Smooth muscle cell of the umbilical artery (primary cell): ENCODE results near the gene AGPAT1. TPM values are rescaled to one million over a fixed set of nuclear protein-coding genes. Genes with fewer than 3 reads are reported as not detected.

Source experiments
- total RNA-seq: library from RNA; depleted of rRNA; stranded (reverse); fragments of >200 nt; gene quantifications from 2 replicates; pipeline ENCODE4 v1.2.3, GENCODE V29; 2014

The AGPAT1 gene
- total RNA-seq: 19.3 and 28.4 TPM in 2 replicates

GRCh38 chr6:32175711-32176475 is at the start of gene AGPAT1:
AGPAT1 (minus strand) TSS chr6:32176084; CDS start chr6:32171496, 4,588 bp downstream.

GRCh38 chr6:32223258-32224235 is 47.7 kb upstream of the AGPAT1 start, which contains the start of gene NOTCH4:
NOTCH4 (minus strand) TSS chr6:32224067; CDS start chr6:32223928, 139 bp downstream.

GRCh38 chr6:32192608-32193039 is 16.7 kb upstream of the AGPAT1 start, which contains the start of gene GPSM3:
GPSM3 (minus strand) TSS chr6:32192643; CDS start chr6:32192513, 130 bp downstream.

GRCh38 chr6:32190054-32190851 is 14.4 kb upstream of the AGPAT1 start, which contains the start of gene PBX2:
PBX2 (minus strand) TSS chr6:32190202; CDS start chr6:32189915, 287 bp downstream.

GRCh38 chr6:32184084-32184640 is 8.3 kb upstream of the AGPAT1 start, which contains the start of gene AGER:
AGER (minus strand) TSS chr6:32184253; CDS start chr6:32184222, 31 bp downstream.

GRCh38 chr6:32177788-32178546 is 2.1 kb upstream of the AGPAT1 start, which contains the start of gene RNF5:
RNF5 (plus strand) TSS chr6:32178405; CDS start chr6:32178512, 107 bp downstream.

GRCh38 chr6:32164295-32164694 is 11.6 kb downstream of the AGPAT1 start, which contains the start of gene EGFL8:
EGFL8 (plus strand) TSS chr6:32164595; CDS start chr6:32166166, 1,571 bp downstream.

GRCh38 chr6:32153564-32154513 is 22.0 kb downstream of the AGPAT1 start, which contains the start of gene PPT2:
PPT2 (plus strand) TSS chr6:32154141; CDS start chr6:32154595, 454 bp downstream.

GRCh38 chr6:32151863-32152768 is 23.8 kb downstream of the AGPAT1 start, which contains the start of gene PRRT1:
PRRT1 (minus strand) TSS chr6:32151939; CDS start chr6:32151827, 112 bp downstream.

GRCh38 chr6:32127717-32128592 is 47.9 kb downstream of the AGPAT1 start, which contains the start of gene ATF6B:
ATF6B (minus strand) TSS chr6:32128246; CDS start chr6:32128207, 39 bp downstream.

Other genes with a start within 250 kb of the AGPAT1 start
- 0.42 and 0.89 TPM in 2 replicates for gene C2, start 248.4 kb downstream of the AGPAT1 start, total RNA-seq
- gene CFB, start 230.0 kb downstream of the AGPAT1 start, total RNA-seq: 4.1 and 28.8 TPM in 2 replicates
- gene NELFE, start 217.1 kb downstream of the AGPAT1 start, total RNA-seq: 89.1 and 109 TPM in 2 replicates
- 60.3 and 63.7 TPM in 2 replicates for gene SKIC2, start 216.9 kb downstream of the AGPAT1 start, total RNA-seq
- gene DXO, start 203.9 kb downstream of the AGPAT1 start, total RNA-seq: 11.0 and 11.3 TPM in 2 replicates
- gene C4A, start 194.0 kb downstream of the AGPAT1 start, total RNA-seq: 4.2 and 4.3 TPM in 2 replicates
- 2.1 and 3.9 TPM in 2 replicates for gene C4B, start 161.3 kb downstream of the AGPAT1 start, total RNA-seq
- gene CYP21A2, start 137.7 kb downstream of the AGPAT1 start, total RNA-seq: 0.14 TPM in 1 of 2 replicates, not detected in the other
- gene TNXB, start 66.7 kb downstream of the AGPAT1 start, total RNA-seq: 0.89 and 1.7 TPM in 2 replicates
- 18.7 and 28.5 TPM in 2 replicates for gene ATF6B, start 47.8 kb downstream of the AGPAT1 start, total RNA-seq
- gene FKBPL, start 45.8 kb downstream of the AGPAT1 start, total RNA-seq: 3.0 and 3.6 TPM in 2 replicates
- gene PRRT1, start 24.1 kb downstream of the AGPAT1 start, total RNA-seq: 0.09 TPM in 1 of 2 replicates, not detected in the other
- gene PPT2, start 21.9 kb downstream of the AGPAT1 start, total RNA-seq: 16.3 and 16.6 TPM in 2 replicates
- 1.2 and 1.4 TPM in 2 replicates for gene EGFL8, start 11.5 kb downstream of the AGPAT1 start, total RNA-seq
- 14.9 and 24.6 TPM in 2 replicates for gene RNF5, start 2.3 kb upstream of the AGPAT1 start, total RNA-seq
- gene AGER, start 8.2 kb upstream of the AGPAT1 start, total RNA-seq: 0.23 TPM in 1 of 2 replicates, not detected in the other
- 36.2 and 58.1 TPM in 2 replicates for gene PBX2, start 14.1 kb upstream of the AGPAT1 start, total RNA-seq
- gene GPSM3, start 16.6 kb upstream of the AGPAT1 start, total RNA-seq: 0.59 and 1.2 TPM in 2 replicates
- gene NOTCH4, start 48.0 kb upstream of the AGPAT1 start, total RNA-seq: 0.42 and 1.5 TPM in 2 replicates
- not detected in 2 replicates for gene TSBP1, start 195.8 kb upstream of the AGPAT1 start, total RNA-seq
- not detected in 2 replicates for gene BTNL2, start 231.1 kb upstream of the AGPAT1 start, total RNA-seq